B cell (primary cell): ENCODE data around the gene PGGHG. TPM values are rescaled to one million over a fixed set of nuclear protein-coding genes. Genes with fewer than 3 reads are reported as not detected.

Experiments used
- ATAC-seq: fragments of 200-7000 bp; cut with Tn5 transposase; one replicate; pipeline ENCODE4 v1.10.0; 2021; ENCODE audit warnings: low read depth, mild to moderate bottlenecking, moderate number of reproducible peaks, moderate library complexity
- CTCF ChIA-PET: fragments of 350-600 bp; sonication (Branson Sonifier 250); formaldehyde crosslinking; loops from one replicate; lab custom pipeline; 2021; ENCODE audit warnings: antibody characterized with exemption, inconsistent platforms; lab: Charles Lee
- POLR2A ChIA-PET: fragments of 350-600 bp; sonication (Branson Sonifier 250); formaldehyde crosslinking; loops from one replicate; lab custom pipeline; 2021; ENCODE audit warnings: antibody characterized with exemption; lab: Charles Lee
- DNase-seq: peaks from one replicate; pipeline ENCODE4 v3.0.0; 2013
- H2AFZ ChIP-seq: 2 replicates; pipeline ENCODE4 v1.6.1; 2012; ENCODE audit warnings: mild to moderate bottlenecking, low read depth, low read length; ENCODE audit not compliant: insufficient read depth, poor library complexity, severe bottlenecking
- H3K27ac ChIP-seq, 2 donors: 1 replicate in 1 of 2; 2 replicates in 1 of 2; pipeline ENCODE4 v1.5.1; 2012 to 2013; ENCODE audit warnings: low read length in 2 of 2, mild to moderate bottlenecking in 2 of 2, moderate library complexity in 1 of 2
- H3K27me3 ChIP-seq, 4 experiments: fragments of 200-600 bp in 1 of 4; sonication (generic) in 1 of 4; replicated peaks in 1 of 4; 1 replicate in 2 of 4; 2 replicates in 2 of 4; pipeline versions ENCODE4 v1.6.1 to v1.7.0; 2013 to 2016; ENCODE audit warnings: low read length in 3 of 4, mild to moderate bottlenecking in 2 of 4, mixed read lengths in 1 of 4, moderate library complexity in 1 of 4; ENCODE audit not compliant: insufficient read depth in 4 of 4, control insufficient read depth in 3 of 4; ENCODE audit errors: control extremely low read depth in 1 of 4
- H3K36me3 ChIP-seq, 2 experiments: replicated peaks in 1 of 2; 1 replicate in 1 of 2; 2 replicates in 1 of 2; pipeline versions ENCODE4 v1.6.1 to v1.7.1; 2013; ENCODE audit warnings: low read length in 1 of 2; ENCODE audit not compliant: insufficient read depth in 2 of 2, control insufficient read depth in 1 of 2; ENCODE audit errors: control extremely low read depth in 1 of 2, extremely low read depth in 1 of 2
- H3K4me1 ChIP-seq, 2 donors: fragments of 200-600 bp in 1 of 2; sonication (generic) in 1 of 2; 1 replicate in 1 of 2; 2 replicates in 1 of 2; pipeline versions ENCODE4 v1.5.1 to v1.6.1; 2013 to 2017; ENCODE audit warnings: low read length in 2 of 2; ENCODE audit not compliant: control insufficient read depth in 2 of 2, insufficient read depth in 2 of 2
- H3K4me2 ChIP-seq: replicated peaks from 2 replicates; pipeline ENCODE3; 2012; ENCODE audit warnings: mild to moderate bottlenecking, low read depth, low read length; ENCODE audit not compliant: poor library complexity, severe bottlenecking
- H3K4me3 ChIP-seq, 5 experiments: fragments of 200-600 bp in 1 of 5; sonication (generic) in 1 of 5; 1 replicate in 3 of 5; 2 replicates in 2 of 5; pipeline versions ENCODE4 v1.5.1 to v1.7.0; 2011 to 2016; ENCODE audit warnings: low read length in 4 of 5, mild to moderate bottlenecking in 4 of 5, low read depth in 2 of 5, control low read depth in 1 of 5, moderate library complexity in 1 of 5; ENCODE audit not compliant: insufficient read depth in 1 of 5; ENCODE audit errors: control extremely low read depth in 1 of 5, extremely low read depth in 1 of 5
- H3K79me2 ChIP-seq: fragments of 200-600 bp; sonication (generic); one replicate; pipeline ENCODE4 v1.6.0; 2016; ENCODE audit warnings: low read length; ENCODE audit not compliant: control insufficient read depth, insufficient read depth
- H3K9ac ChIP-seq: fragments of 200-600 bp; sonication (generic); 2 replicates; pipeline ENCODE4 v1.6.1; 2017; ENCODE audit warnings: mild to moderate bottlenecking, low read length, moderate library complexity
- H3K9me3 ChIP-seq, 3 donors: one replicate each; pipeline versions ENCODE4 v1.6.1 to v1.7.1; 2013; ENCODE audit warnings: low read length in 2 of 3; ENCODE audit not compliant: control insufficient read depth in 2 of 3, insufficient read depth in 1 of 3; ENCODE audit errors: control extremely low read depth in 1 of 3
- H4K20me1 ChIP-seq: 2 replicates; pipeline ENCODE4 v1.6.0; 2012; ENCODE audit warnings: mild to moderate bottlenecking, low read length; ENCODE audit not compliant: insufficient read depth, control insufficient read depth, poor library complexity, severe bottlenecking
- H3K27ac Mint-ChIP-seq: one replicate; pipeline ENCODE4 v1.8.0; 2021; ENCODE audit warnings: mixed read lengths
- H3K27me3 Mint-ChIP-seq: one replicate; pipeline ENCODE4 v1.8.0; 2021; ENCODE audit warnings: mixed read lengths
- H3K4me1 Mint-ChIP-seq: one replicate; pipeline ENCODE4 v1.8.0; 2021; ENCODE audit warnings: mixed read lengths
- H3K4me3 Mint-ChIP-seq: one replicate; pipeline ENCODE4 v1.8.0; 2021; ENCODE audit warnings: mixed read lengths
- H3K9me3 Mint-ChIP-seq: one replicate; pipeline ENCODE4 v1.8.0; 2022; ENCODE audit warnings: mixed read lengths; ENCODE audit not compliant: insufficient read depth
- CTCF ChIP-seq: fragments of 200-600 bp; IDR thresholded peaks from one replicate; pipeline ENCODE4 v1.8.0; 2022; ENCODE audit warnings: antibody characterized with exemption, mild to moderate bottlenecking
- EZH2 ChIP-seq: IDR thresholded peaks from 2 replicates; pipeline ENCODE4 v1.6.1; 2012; ENCODE audit warnings: borderline replicate concordance, low read depth, mild to moderate bottlenecking, moderate library complexity, low read length; ENCODE audit not compliant: insufficient read depth, poor library complexity, severe bottlenecking
- WGBS: methylation state at CpG from one replicate; pipeline ENCODE4 v1.1.5; 2013; ENCODE audit warnings: missing lambda C conversion rate; ENCODE audit not compliant: insufficient coverage; 5-methylcytosine and 5-hydroxymethylcytosine counted together
- intact Hi-C: fragments of 100-400 bp; cut with micrococcal nuclease; formaldehyde crosslinking; loops from one replicate; pipeline ENCODE4 v1.10.0; 2022
- polyA plus RNA-seq: library from polyadenylated mRNA; depleted of rRNA; stranded (reverse); fragments of >200 nt; gene quantifications from 2 replicates; pipeline ENCODE4 v1.2.3, GENCODE V29; 2012
- total RNA-seq, 2 donors: library from RNA; stranded (reverse); fragments of 120-200 nt in 1 of 2; gene quantifications; 1 replicate in 1 of 2; 2 replicates in 1 of 2; pipeline versions ENCODE4 v1.2.3 to v1.2.4, GENCODE V29; 2013 to 2022

Gene PGGHG
- total and polyA plus RNA-seq, 2 donors (not counting 1 experiment from before 2014, with no cell fraction given), result 159 to 264 TPM

GRCh38 chr11:304061-304506 is 15.2 kb downstream of the PGGHG start:
- ATAC-seq, result no peak
- no peak for DNase-seq
- POLR2A ChIA-PET, result interaction anchor here (2.2 kb wide), 1 partner anchor 36 kb away, joined by 11 read pairs; no protein-coding TSS in a partner anchor

More at GRCh38 chr11:304061-304506, 15.2 kb downstream of the PGGHG start:
- Histone ChIP-seq H4K20me1 (no peaks in the 10 kb centered on the region), H3K27ac (no peak overlapping the region), H3K36me3 (no peaks in the 10 kb centered on the region), H3K9me3 (no peaks in the 10 kb centered on the region), H3K9ac (no peak overlapping the region), H3K4me2 (no peak overlapping the region), H3K79me2 (peaks cover 4% of the 10 kb centered on the region), H3K27me3 (peaks cover 0 to 9% (median 1%) of the 10 kb centered on the region in 4 experiments), H2AFZ (no peak overlapping the region), H3K4me1 (peaks cover 18 to 46% of the 10 kb centered on the region in 2 donors), H3K4me3 (no peak overlapping the region)
- TF ChIP-seq EZH2 (no peak), CTCF (no peak)
- Mint-ChIP-seq H3K9me3 (no peaks in the 10 kb centered on the region), H3K27ac (peak overlapping the region; percentile 82), H3K27me3 (no peaks in the 10 kb centered on the region), H3K4me3 (no peak overlapping the region), H3K4me1 (peaks cover 44% of the 10 kb centered on the region)
- intact Hi-C loops, result loop anchor here (2.0 kb wide), 2 partner anchors 51 to 147 kb away; partner anchors contain the start of gene PTDSS2
- 88% methylated on average over 34 of the region's 52 CpGs for WGBS
- CTCF ChIA-PET, result interaction anchor here (0.6 to 5.6 kb wide), 15 partner anchors 9 to 215 kb away, joined by 3 to 54 read pairs (median 7); partner anchors contain the start of genes BET1L, PGGHG and RIC8A
